HG02610 (cell line): ENCODE data around the gene RASA4.
A peak's percentile ranks its signal among the peaks of the same experiment; 100 is the strongest.
"Not testable (repeated sequence)": the region's sequence is repeated elsewhere in the genome, so short reads cannot be mapped to it uniquely, and the experiment has no call there.

Experiments
- ATAC-seq: cut with Tn5 transposase; IDR thresholded peaks from one replicate; pipeline ENCODE4 v1.9.1; 2021; ENCODE audit warnings: mild to moderate bottlenecking, moderate library complexity; ENCODE audit not compliant: unreplicated experiment

Gene RASA4

GRCh38 chr7:102616507-102617125, at the start of gene RASA4:
RASA4 (minus strand) TSS chr7:102616756; CDS start chr7:102616689, 67 bp downstream.
- ATAC-seq: peak; percentile 74

GRCh38 chr7:102664765-102665164, 48.2 kb upstream of the RASA4 start:
- not testable (repeated sequence) for ATAC-seq

GRCh38 chr7:102649924-102650323, 33.4 kb upstream of the RASA4 start, which contains the start of gene SPDYE2B:
SPDYE2B (plus strand) TSS chr7:102650319; CDS start chr7:102652349, 2,030 bp downstream.
- not testable (repeated sequence) for ATAC-seq

- ATAC-seq: not testable (repeated sequence)
These were observed 31.3 kb upstream of the RASA4 start for GRCh38 chr7:102647813-102648212.

- not testable (repeated sequence) for ATAC-seq
These were observed 26.8 kb upstream of the RASA4 start for GRCh38 chr7:102643404-102643803.

GRCh38 chr7:102642691-102643090, 26.1 kb upstream of the RASA4 start, which contains the start of gene UPK3BL1:
UPK3BL1 (minus strand) TSS chr7:102642791; CDS start chr7:102642741, 50 bp downstream.
- ATAC-seq: not testable (repeated sequence)

GRCh38 chr7:102638848-102639247, 22.3 kb upstream of the RASA4 start:
- not testable (repeated sequence) for ATAC-seq

- ATAC-seq: not testable (repeated sequence)
These were observed 20.4 kb upstream of the RASA4 start for GRCh38 chr7:102636956-102637355.

GRCh38 chr7:102635354-102635753, 18.8 kb upstream of the RASA4 start:
- not testable (repeated sequence) for ATAC-seq

DNA sequence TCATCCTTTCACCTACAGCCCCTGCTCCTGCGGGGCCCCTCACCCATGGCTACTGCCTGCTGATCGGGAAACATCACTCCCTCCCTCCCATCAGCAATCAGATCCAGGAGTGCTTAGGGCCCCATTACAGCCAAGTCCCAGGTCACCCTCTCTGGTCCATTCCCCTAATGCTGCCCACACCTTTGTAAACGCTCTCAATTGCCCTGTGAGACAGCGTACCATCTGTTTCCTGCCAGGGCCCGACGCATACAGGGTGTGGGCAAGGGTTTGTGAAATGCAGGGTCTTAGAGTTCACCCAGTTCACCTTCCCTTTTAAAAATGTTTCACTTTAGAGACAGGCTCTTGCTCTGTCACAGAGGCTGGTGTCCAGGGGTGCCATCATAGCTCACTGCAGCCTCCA, 17.7 kb upstream of the RASA4 start:
- not testable (repeated sequence) for ATAC-seq

GRCh38 chr7:102630622-102631021, 14.1 kb upstream of the RASA4 start:
- not testable (repeated sequence) for ATAC-seq

DNA sequence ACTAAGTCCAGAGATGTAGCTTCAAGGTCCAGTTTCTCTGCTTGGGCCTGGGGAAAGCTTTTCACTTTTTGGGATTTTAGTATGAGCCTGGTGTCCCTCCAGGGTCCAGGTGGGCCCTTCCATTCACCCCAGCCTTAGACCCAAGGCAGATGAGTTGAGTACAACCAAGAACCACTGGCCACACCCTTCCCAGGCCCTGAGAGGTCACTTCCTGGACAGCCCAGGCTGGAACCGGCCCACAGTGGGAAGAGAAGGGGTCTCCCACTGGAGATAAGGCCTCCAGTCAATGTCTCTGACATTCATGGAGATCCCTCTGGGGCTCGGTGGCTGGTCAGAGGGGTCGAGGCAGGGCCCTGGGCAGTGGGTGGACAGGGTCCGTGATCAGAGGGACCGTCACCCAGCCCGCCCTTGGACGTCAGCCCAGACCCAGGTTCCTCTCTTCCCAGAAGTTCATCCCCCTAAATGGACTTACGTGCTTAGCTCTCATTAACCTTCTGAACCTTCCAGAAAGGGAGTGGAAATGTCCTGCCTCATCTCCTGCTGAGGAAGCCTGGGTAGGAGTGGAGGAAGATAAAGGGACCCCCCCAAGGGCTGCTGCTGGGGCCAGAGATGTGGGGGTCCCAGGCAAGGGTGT, 10.8 kb upstream of the RASA4 start:
- not testable (repeated sequence) for ATAC-seq

DNA sequence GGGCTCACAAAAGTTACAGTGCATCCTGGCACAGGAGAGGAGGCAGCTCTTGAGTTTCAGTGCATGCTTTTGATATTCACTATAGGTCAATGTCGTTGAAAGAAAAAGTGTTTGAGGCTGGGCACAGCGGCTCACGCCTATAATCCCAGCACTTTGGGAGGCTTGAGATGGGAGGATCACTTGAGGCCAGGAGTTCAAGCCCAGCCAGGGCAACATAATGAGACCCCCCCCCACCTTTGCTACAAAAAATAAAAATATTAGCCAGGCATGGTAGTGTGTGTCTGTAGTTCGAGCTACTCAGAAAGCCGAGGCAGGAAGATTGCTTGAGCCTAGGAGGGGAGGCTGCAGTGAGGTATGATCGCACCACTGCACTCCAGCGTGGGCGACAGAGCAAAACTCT, 1.6 kb upstream of the RASA4 start:
- ATAC-seq: not testable (repeated sequence)

- not testable (repeated sequence) for ATAC-seq
These were observed 626 bp downstream of the RASA4 start for GRCh38 chr7:102615930-102616329.

- not testable (repeated sequence) for ATAC-seq
These were observed 1.7 kb downstream of the RASA4 start for GRCh38 chr7:102614873-102615272.

GRCh38 chr7:102614346-102614697, 2.2 kb downstream of the RASA4 start:
- peak; percentile 22 for ATAC-seq

DNA sequence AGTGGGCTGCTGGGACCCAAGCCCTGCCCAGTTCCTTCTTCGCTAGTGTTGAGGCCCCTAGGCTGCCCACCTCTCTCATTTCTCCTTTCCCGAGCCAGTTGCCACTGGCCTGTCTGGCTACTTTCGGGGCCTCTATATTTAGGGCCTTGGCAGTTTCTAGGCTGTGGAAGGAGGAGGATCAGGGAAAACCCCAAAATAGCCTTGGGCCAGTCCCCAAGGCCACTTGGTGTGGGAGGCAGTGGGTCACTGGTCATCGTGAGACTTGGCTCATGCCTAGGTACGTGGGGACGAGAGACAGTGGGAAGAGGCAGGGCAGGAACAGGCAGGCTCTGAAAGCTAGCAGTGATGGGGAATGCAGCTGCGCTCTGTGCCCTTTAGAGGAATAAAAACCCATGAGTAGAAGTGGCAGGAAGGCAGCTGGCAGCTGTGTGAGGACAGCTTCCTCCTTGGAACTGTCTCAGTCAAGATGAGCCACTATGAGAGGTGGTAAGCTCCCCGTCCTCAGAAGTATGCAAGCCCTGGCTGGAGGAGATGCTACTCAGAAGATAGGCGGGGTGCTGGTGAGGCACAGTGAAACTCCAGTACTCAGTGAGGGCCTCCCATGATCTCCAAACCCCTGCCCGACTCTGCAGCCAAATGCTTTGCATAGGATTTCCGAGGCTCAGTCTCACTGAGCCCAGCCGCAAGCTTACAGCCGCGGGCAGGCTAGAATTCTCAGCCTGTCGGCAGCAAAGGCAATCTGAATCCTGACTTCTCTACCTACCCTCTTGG, 2.8 kb downstream of the RASA4 start:
- peak; percentile 71 for ATAC-seq

- not testable (repeated sequence) for ATAC-seq
These were observed 4.8 kb downstream of the RASA4 start for GRCh38 chr7:102611675-102612325.

DNA sequence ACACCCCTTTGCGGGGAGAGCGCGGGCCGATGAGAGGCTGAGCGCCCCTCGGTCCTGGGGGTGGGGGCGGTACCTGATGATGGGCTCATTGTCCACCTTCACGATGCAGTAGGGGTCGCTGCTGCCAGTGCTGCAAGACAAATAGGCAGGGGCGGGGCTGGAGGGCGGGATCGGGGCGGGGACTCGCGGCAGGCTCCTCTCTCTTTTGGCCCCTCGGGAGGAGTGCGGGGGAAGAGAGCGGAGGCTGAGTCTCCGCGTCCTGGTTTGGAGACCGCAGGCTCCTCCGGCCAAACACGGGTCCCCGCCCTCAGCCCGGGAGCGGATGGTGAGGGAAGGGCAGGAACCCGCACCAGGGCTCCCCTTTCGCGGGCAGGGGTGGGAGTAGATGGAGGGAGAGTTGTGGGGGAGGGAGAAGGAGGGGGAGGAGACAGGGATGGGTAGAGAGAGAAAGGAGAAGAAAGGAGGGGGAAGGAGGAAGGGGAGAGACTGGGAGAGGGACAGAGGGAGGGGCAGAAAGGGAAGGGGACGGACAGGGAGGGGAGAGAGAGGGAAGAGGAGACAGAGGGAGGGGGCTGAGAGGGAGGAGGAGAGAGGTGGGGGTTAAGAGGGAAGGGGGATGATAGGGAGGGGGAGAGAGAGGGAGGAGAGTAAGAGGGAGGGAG, 5.4 kb downstream of the RASA4 start:
- ATAC-seq: peak; percentile 38

GRCh38 chr7:102610441-102610840, 6.1 kb downstream of the RASA4 start:
- ATAC-seq: not testable (repeated sequence)
